ENCODE results near the gene SKIDA1. TPM values are rescaled to one million over a fixed set of nuclear protein-coding genes. Genes with fewer than 3 reads are reported as not detected.
"Not testable (repeated sequence)": the region's sequence is repeated elsewhere in the genome, so short reads cannot be mapped to it uniquely, and the experiment has no call there.

The SKIDA1 gene
- total RNA-seq, result 0.29 and 0.36 TPM in 2 replicates

GRCh38 chr10:21525367-21526187, at the start of gene SKIDA1:
TSS of gene SKIDA1 (minus strand) at chr10:21525682. CDS start at chr10:21517822, 7,860 bp downstream.
- H3K4me1 ChIP-seq (ENCODE audit: insufficient read depth, low read length), result peaks cover 8% of the 10 kb centered on the region
- peak; percentile 96 for DNase-seq (ENCODE audit: insufficient read length, low spot score, missing footprints)

GRCh38 chr10:21574514-21574913, 49.0 kb upstream of the SKIDA1 start:
- not testable (repeated sequence) for DNase-seq (ENCODE audit: insufficient read length, low spot score, missing footprints); H3K36me3 ChIP-seq (ENCODE audit: insufficient read depth, low read length); H3K27ac ChIP-seq (ENCODE audit: low read depth, low read length); H3K4me2 ChIP-seq (ENCODE audit: insufficient read depth, low read length); H3K27me3 ChIP-seq (ENCODE audit: insufficient read depth, low read length); H3K4me3 ChIP-seq (ENCODE audit: insufficient read depth, low read length); H3K9me3 ChIP-seq (ENCODE audit: low read depth, low read length); H3K4me1 ChIP-seq (ENCODE audit: insufficient read depth, low read length); H2AFZ ChIP-seq (ENCODE audit: low read length)
- H3K79me2 ChIP-seq (ENCODE audit: insufficient read depth, low read length), result peaks cover 95% of the 10 kb centered on the region
- peaks cover 24% of the 10 kb centered on the region for H4K20me1 ChIP-seq (ENCODE audit: insufficient read depth, low read length)

More at GRCh38 chr10:21525367-21526187, at the start of gene SKIDA1:
- Histone ChIP-seq H4K20me1 (ENCODE audit: insufficient read depth, low read length) (no peaks in the 10 kb centered on the region), H3K36me3 (ENCODE audit: insufficient read depth, low read length) (no peaks in the 10 kb centered on the region), H3K4me3 (ENCODE audit: insufficient read depth, low read length) (peak within 1 kb of the TSS; percentile 82), H3K79me2 (ENCODE audit: insufficient read depth, low read length) (no peaks in the 10 kb centered on the region), H3K9me3 (ENCODE audit: low read depth, low read length) (no peaks in the 10 kb centered on the region), H3K4me2 (ENCODE audit: insufficient read depth, low read length) (peak within 1 kb of the TSS; percentile 92), H3K27me3 (ENCODE audit: insufficient read depth, low read length) (no peaks in the 10 kb centered on the region), H3K27ac (ENCODE audit: low read depth, low read length) (peak within 1 kb of the TSS; percentile 82), H2AFZ (ENCODE audit: low read length) (peak within 1 kb of the TSS; percentile 94)
- TF ChIP-seq CTCF (IDR thresholded peaks at IDR 0.05; ENCODE audit: extremely low read depth, low read depth, low read length), result no peak

- TF ChIP-seq CTCF (IDR thresholded peaks at IDR 0.05; ENCODE audit: extremely low read depth, low read depth, low read length), result no peak
- Histone ChIP-seq H3K4me1 (ENCODE audit: insufficient read depth, low read length) (peaks cover 6% of the 10 kb centered on the region), H3K9me3 (ENCODE audit: low read depth, low read length) (no peaks in the 10 kb centered on the region), H4K20me1 (ENCODE audit: insufficient read depth, low read length) (peaks cover 29% of the 10 kb centered on the region), H3K27ac (ENCODE audit: low read depth, low read length) (peak overlapping the region; percentile 42), H2AFZ (ENCODE audit: low read length) (no peak overlapping the region), H3K36me3 (ENCODE audit: insufficient read depth, low read length) (no peaks in the 10 kb centered on the region), H3K27me3 (ENCODE audit: insufficient read depth, low read length) (no peaks in the 10 kb centered on the region), H3K4me3 (ENCODE audit: insufficient read depth, low read length) (no peak overlapping the region), H3K4me2 (ENCODE audit: insufficient read depth, low read length) (no peak overlapping the region), H3K79me2 (ENCODE audit: insufficient read depth, low read length) (peaks cover 94% of the 10 kb centered on the region)
- peak; percentile 56 for DNase-seq (ENCODE audit: insufficient read length, low spot score, missing footprints)
Observed at GRCh38 chr10:21572578-21572977, 47.1 kb upstream of the SKIDA1 start.

- Histone ChIP-seq H3K27me3 (ENCODE audit: insufficient read depth, low read length) (no peaks in the 10 kb centered on the region), H3K9me3 (ENCODE audit: low read depth, low read length) (no peaks in the 10 kb centered on the region), H3K4me1 (ENCODE audit: insufficient read depth, low read length) (peaks cover 6% of the 10 kb centered on the region), H3K4me3 (ENCODE audit: insufficient read depth, low read length) (no peak overlapping the region), H3K36me3 (ENCODE audit: insufficient read depth, low read length) (no peaks in the 10 kb centered on the region), H4K20me1 (ENCODE audit: insufficient read depth, low read length) (peaks cover 32% of the 10 kb centered on the region), H3K79me2 (ENCODE audit: insufficient read depth, low read length) (peaks cover 95% of the 10 kb centered on the region), H3K27ac (ENCODE audit: low read depth, low read length) (no peak overlapping the region), H2AFZ (ENCODE audit: low read length) (no peak overlapping the region), H3K4me2 (ENCODE audit: insufficient read depth, low read length) (no peak overlapping the region)
- no peak for TF ChIP-seq CTCF (IDR thresholded peaks at IDR 0.05; ENCODE audit: extremely low read depth, low read depth, low read length)
- DNase-seq (ENCODE audit: insufficient read length, low spot score, missing footprints), result peak; percentile 15
Observed at GRCh38 chr10:21570761-21571521, 45.5 kb upstream of the SKIDA1 start.

GRCh38 chr10:21558984-21559383, 33.5 kb upstream of the SKIDA1 start:
- Histone ChIP-seq H3K36me3 (ENCODE audit: insufficient read depth, low read length) (peaks cover 39% of the 10 kb centered on the region), H3K79me2 (ENCODE audit: insufficient read depth, low read length) (peaks cover 77% of the 10 kb centered on the region)
- not testable (repeated sequence) for H3K4me3 ChIP-seq (ENCODE audit: insufficient read depth, low read length); H3K4me1 ChIP-seq (ENCODE audit: insufficient read depth, low read length); H3K27ac ChIP-seq (ENCODE audit: low read depth, low read length); H3K27me3 ChIP-seq (ENCODE audit: insufficient read depth, low read length); H3K9me3 ChIP-seq (ENCODE audit: low read depth, low read length); DNase-seq (ENCODE audit: insufficient read length, low spot score, missing footprints); H3K4me2 ChIP-seq (ENCODE audit: insufficient read depth, low read length); H2AFZ ChIP-seq (ENCODE audit: low read length); H4K20me1 ChIP-seq (ENCODE audit: insufficient read depth, low read length)
